ENCODE measurements around the gene PIP4K2C.

PIP4K2C gene

GRCh38 chr12:57637364-57637763 is 46.4 kb downstream of the PIP4K2C start:
- TF ChIP-seq CTCF (IDR thresholded peaks at IDR 0.05; ENCODE audit: low read length) (0 out of 2 replicates have a peak, but pooled peaks have one; percentile 6), EZH2phosphoT487 (IDR thresholded peaks at IDR 0.05; ENCODE audit: low read length) (no peak)
- no peak overlapping the region for H3K9ac ChIP-seq (ENCODE audit: low read length)
- no peak overlapping the region for H3K27ac ChIP-seq (ENCODE audit: low read length)
- no peaks in the 10 kb centered on the region for H3K9me3 ChIP-seq (replicated peaks; ENCODE audit: insufficient read depth, low read length)
- no peak overlapping the region for H2AFZ ChIP-seq (ENCODE audit: low read length)
- H4K20me1 ChIP-seq (ENCODE audit: insufficient read depth, low read length), result no peaks in the 10 kb centered on the region
- DNase-seq, result no peak
- H3K4me3 ChIP-seq (ENCODE audit: low read length), result no peak overlapping the region
- H3K4me2 ChIP-seq (ENCODE audit: low read depth, low read length), result no peak overlapping the region
- H3K9me2 ChIP-seq (replicated peaks; ENCODE audit: insufficient read depth, low read length), result no peaks in the 10 kb centered on the region
- H3K79me2 ChIP-seq (ENCODE audit: low read length), result 0 out of 2 replicates have a peak, but pooled peaks cover under 1% of the 10 kb centered on the region
- H3K36me3 ChIP-seq (replicated peaks; ENCODE audit: insufficient read depth, low read length), result no peaks in the 10 kb centered on the region
- H3K4me1 ChIP-seq (ENCODE audit: low read length), result peaks cover 13% of the 10 kb centered on the region
- H3K27me3 ChIP-seq (replicated peaks; ENCODE audit: insufficient read depth, low read length), result no peaks in the 10 kb centered on the region
- H3F3A ChIP-seq (ENCODE audit: insufficient read depth, low read length), result no peaks in the 10 kb centered on the region

DNA sequence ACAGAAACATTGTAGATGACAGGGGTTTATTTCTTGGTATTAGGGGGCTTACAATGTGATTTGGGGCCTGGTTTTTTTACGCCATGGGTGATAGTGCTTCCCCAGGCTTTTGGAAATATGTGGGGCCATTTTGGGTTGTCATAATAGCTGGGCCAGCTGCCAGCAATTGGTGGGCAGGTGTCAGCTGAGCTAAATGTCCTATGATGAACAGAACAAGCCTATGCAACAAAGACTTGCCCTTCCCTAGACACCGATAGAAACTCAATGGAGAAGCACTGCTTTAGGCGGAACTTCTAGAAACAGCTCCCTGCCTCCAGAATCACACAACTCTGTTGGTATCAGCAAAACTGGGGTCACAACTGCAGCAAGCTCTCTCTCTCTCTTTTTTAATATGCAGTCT is 47.1 kb downstream of the PIP4K2C start:
- no peak overlapping the region for H2AFZ ChIP-seq (ENCODE audit: low read length)
- no peaks in the 10 kb centered on the region for H3K36me3 ChIP-seq (replicated peaks; ENCODE audit: insufficient read depth, low read length)
- no peaks in the 10 kb centered on the region for H4K20me1 ChIP-seq (ENCODE audit: insufficient read depth, low read length)
- no peak overlapping the region for H3K4me3 ChIP-seq (ENCODE audit: low read length)
- H3K79me2 ChIP-seq (ENCODE audit: low read length), result no peaks in the 10 kb centered on the region
- H3K9me2 ChIP-seq (replicated peaks; ENCODE audit: insufficient read depth, low read length), result no peaks in the 10 kb centered on the region
- H3K9ac ChIP-seq (ENCODE audit: low read length), result no peak overlapping the region
- H3K27me3 ChIP-seq (replicated peaks; ENCODE audit: insufficient read depth, low read length), result no peaks in the 10 kb centered on the region
- H3K9me3 ChIP-seq (replicated peaks; ENCODE audit: insufficient read depth, low read length), result no peaks in the 10 kb centered on the region
- H3K4me1 ChIP-seq (ENCODE audit: low read length), result peaks cover 13% of the 10 kb centered on the region
- DNase-seq, result no peak
- H3F3A ChIP-seq (ENCODE audit: insufficient read depth, low read length), result no peaks in the 10 kb centered on the region
- no peak overlapping the region for H3K4me2 ChIP-seq (ENCODE audit: low read depth, low read length)
- TF ChIP-seq CTCF (IDR thresholded peaks at IDR 0.05; ENCODE audit: low read length) (no peak), EZH2 (optimal IDR thresholded peaks at IDR 0.05; ENCODE audit: low read depth, low read length) (no peak), EZH2phosphoT487 (IDR thresholded peaks at IDR 0.05; ENCODE audit: low read length) (no peak)
- H3K27ac ChIP-seq (ENCODE audit: low read length), result no peak overlapping the region

DNA sequence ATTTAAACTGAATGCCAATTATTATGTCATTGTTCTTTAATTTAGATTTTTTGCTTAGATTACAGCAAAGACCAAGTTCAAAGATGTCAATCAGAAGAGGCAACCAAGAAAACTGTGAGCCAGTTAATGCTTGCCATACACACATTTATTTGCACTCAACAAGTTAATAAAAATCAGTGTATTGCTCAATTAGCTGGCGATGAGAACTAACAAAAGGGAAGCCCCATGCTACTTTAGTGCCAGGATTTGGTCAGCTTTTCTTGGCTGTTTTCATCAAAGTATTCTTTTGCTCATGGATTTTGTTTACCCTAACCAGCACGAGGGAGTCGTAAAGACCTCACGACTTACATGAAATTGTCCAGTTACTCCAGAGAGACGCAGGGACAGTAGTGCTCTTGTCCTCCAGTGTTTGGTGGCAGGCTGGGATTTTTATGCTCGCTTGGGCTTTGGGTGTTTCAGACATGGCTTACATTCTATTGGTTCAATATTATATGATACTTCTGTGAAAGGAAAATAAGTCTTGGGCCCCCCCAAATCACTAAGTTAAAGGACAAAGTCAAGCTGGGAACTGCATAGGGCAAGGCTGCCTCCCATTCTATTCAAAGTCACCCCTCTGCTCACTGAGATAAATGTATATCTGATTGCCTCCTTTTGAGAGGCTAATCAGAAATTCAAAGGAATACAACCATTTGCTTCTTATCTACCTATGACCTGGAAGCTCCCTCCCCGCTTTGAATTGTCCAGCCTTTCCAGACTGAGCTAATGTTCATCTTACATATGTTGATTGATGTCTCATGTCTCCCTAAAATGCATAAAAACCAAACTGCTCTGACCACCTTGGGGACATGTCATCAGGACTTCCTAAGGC is 49.4 kb downstream of the PIP4K2C start:
- Histone ChIP-seq H3K36me3 (replicated peaks; ENCODE audit: insufficient read depth, low read length) (no peaks in the 10 kb centered on the region), H3K27ac (ENCODE audit: low read length) (no peak overlapping the region), H3F3A (ENCODE audit: insufficient read depth, low read length) (no peaks in the 10 kb centered on the region), H3K4me3 (ENCODE audit: low read length) (no peak overlapping the region), H2AFZ (ENCODE audit: low read length) (no peak overlapping the region), H3K79me2 (ENCODE audit: low read length) (no peaks in the 10 kb centered on the region), H3K4me2 (ENCODE audit: low read depth, low read length) (no peak overlapping the region), H3K27me3 (replicated peaks; ENCODE audit: insufficient read depth, low read length) (no peaks in the 10 kb centered on the region), H3K9ac (ENCODE audit: low read length) (no peak overlapping the region), H3K4me1 (ENCODE audit: low read length) (peaks cover 5% of the 10 kb centered on the region; the same call in 1 of the 2 replicates), H4K20me1 (ENCODE audit: insufficient read depth, low read length) (no peaks in the 10 kb centered on the region), H3K9me3 (replicated peaks; ENCODE audit: insufficient read depth, low read length) (no peaks in the 10 kb centered on the region), H3K9me2 (replicated peaks; ENCODE audit: insufficient read depth, low read length) (no peaks in the 10 kb centered on the region)
- TF ChIP-seq EZH2phosphoT487 (IDR thresholded peaks at IDR 0.05; ENCODE audit: low read length) (no peak), CTCF (IDR thresholded peaks at IDR 0.05; ENCODE audit: low read length) (no peak), EZH2 (optimal IDR thresholded peaks at IDR 0.05; ENCODE audit: low read depth, low read length) (no peak)
- no peak for DNase-seq

Measured in MM.1S (cell line).